B cell (primary cell): Measurements from ENCODE around the gene CLCF1. TPM values are rescaled to one million over a fixed set of nuclear protein-coding genes. Genes with fewer than 3 reads are reported as not detected.

Source experiments
- ATAC-seq: fragments of 200-7000 bp; cut with Tn5 transposase; one replicate; pipeline ENCODE4 v1.10.0; 2021; ENCODE audit warnings: low read depth, mild to moderate bottlenecking, moderate number of reproducible peaks, moderate library complexity
- CTCF ChIA-PET: fragments of 350-600 bp; sonication (Branson Sonifier 250); formaldehyde crosslinking; loops from one replicate; lab custom pipeline; 2021; ENCODE audit warnings: antibody characterized with exemption, inconsistent platforms; lab: Charles Lee
- POLR2A ChIA-PET: fragments of 350-600 bp; sonication (Branson Sonifier 250); formaldehyde crosslinking; loops from one replicate; lab custom pipeline; 2021; ENCODE audit warnings: antibody characterized with exemption; lab: Charles Lee
- DNase-seq: peaks from one replicate; pipeline ENCODE4 v3.0.0; 2013
- H2AFZ ChIP-seq: 2 replicates; pipeline ENCODE4 v1.6.1; 2012; ENCODE audit warnings: mild to moderate bottlenecking, low read depth, low read length; ENCODE audit not compliant: insufficient read depth, poor library complexity, severe bottlenecking
- H3K27ac ChIP-seq, 2 donors: 1 replicate in 1 of 2; 2 replicates in 1 of 2; pipeline ENCODE4 v1.5.1; 2012 to 2013; ENCODE audit warnings: low read length in 2 of 2, mild to moderate bottlenecking in 2 of 2, moderate library complexity in 1 of 2
- H3K27me3 ChIP-seq, 4 experiments: fragments of 200-600 bp in 1 of 4; sonication (generic) in 1 of 4; replicated peaks in 1 of 4; 1 replicate in 2 of 4; 2 replicates in 2 of 4; pipeline versions ENCODE4 v1.6.1 to v1.7.0; 2013 to 2016; ENCODE audit warnings: low read length in 3 of 4, mild to moderate bottlenecking in 2 of 4, mixed read lengths in 1 of 4, moderate library complexity in 1 of 4; ENCODE audit not compliant: insufficient read depth in 4 of 4, control insufficient read depth in 3 of 4; ENCODE audit errors: control extremely low read depth in 1 of 4
- H3K36me3 ChIP-seq, 2 experiments: replicated peaks in 1 of 2; 1 replicate in 1 of 2; 2 replicates in 1 of 2; pipeline versions ENCODE4 v1.6.1 to v1.7.1; 2013; ENCODE audit warnings: low read length in 1 of 2; ENCODE audit not compliant: insufficient read depth in 2 of 2, control insufficient read depth in 1 of 2; ENCODE audit errors: control extremely low read depth in 1 of 2, extremely low read depth in 1 of 2
- H3K4me1 ChIP-seq, 2 donors: fragments of 200-600 bp in 1 of 2; sonication (generic) in 1 of 2; 1 replicate in 1 of 2; 2 replicates in 1 of 2; pipeline versions ENCODE4 v1.5.1 to v1.6.1; 2013 to 2017; ENCODE audit warnings: low read length in 2 of 2; ENCODE audit not compliant: control insufficient read depth in 2 of 2, insufficient read depth in 2 of 2
- H3K4me2 ChIP-seq: replicated peaks from 2 replicates; pipeline ENCODE3; 2012; ENCODE audit warnings: mild to moderate bottlenecking, low read depth, low read length; ENCODE audit not compliant: poor library complexity, severe bottlenecking
- H3K4me3 ChIP-seq, 5 experiments: fragments of 200-600 bp in 1 of 5; sonication (generic) in 1 of 5; 1 replicate in 3 of 5; 2 replicates in 2 of 5; pipeline versions ENCODE4 v1.5.1 to v1.7.0; 2011 to 2016; ENCODE audit warnings: low read length in 4 of 5, mild to moderate bottlenecking in 4 of 5, low read depth in 2 of 5, control low read depth in 1 of 5, moderate library complexity in 1 of 5; ENCODE audit not compliant: insufficient read depth in 1 of 5; ENCODE audit errors: control extremely low read depth in 1 of 5, extremely low read depth in 1 of 5
- H3K79me2 ChIP-seq: fragments of 200-600 bp; sonication (generic); one replicate; pipeline ENCODE4 v1.6.0; 2016; ENCODE audit warnings: low read length; ENCODE audit not compliant: control insufficient read depth, insufficient read depth
- H3K9ac ChIP-seq: fragments of 200-600 bp; sonication (generic); 2 replicates; pipeline ENCODE4 v1.6.1; 2017; ENCODE audit warnings: mild to moderate bottlenecking, low read length, moderate library complexity
- H3K9me3 ChIP-seq, 3 donors: one replicate each; pipeline versions ENCODE4 v1.6.1 to v1.7.1; 2013; ENCODE audit warnings: low read length in 2 of 3; ENCODE audit not compliant: control insufficient read depth in 2 of 3, insufficient read depth in 1 of 3; ENCODE audit errors: control extremely low read depth in 1 of 3
- H4K20me1 ChIP-seq: 2 replicates; pipeline ENCODE4 v1.6.0; 2012; ENCODE audit warnings: mild to moderate bottlenecking, low read length; ENCODE audit not compliant: insufficient read depth, control insufficient read depth, poor library complexity, severe bottlenecking
- H3K27ac Mint-ChIP-seq: one replicate; pipeline ENCODE4 v1.8.0; 2021; ENCODE audit warnings: mixed read lengths
- H3K27me3 Mint-ChIP-seq: one replicate; pipeline ENCODE4 v1.8.0; 2021; ENCODE audit warnings: mixed read lengths
- H3K4me1 Mint-ChIP-seq: one replicate; pipeline ENCODE4 v1.8.0; 2021; ENCODE audit warnings: mixed read lengths
- H3K4me3 Mint-ChIP-seq: one replicate; pipeline ENCODE4 v1.8.0; 2021; ENCODE audit warnings: mixed read lengths
- H3K9me3 Mint-ChIP-seq: one replicate; pipeline ENCODE4 v1.8.0; 2022; ENCODE audit warnings: mixed read lengths; ENCODE audit not compliant: insufficient read depth
- CTCF ChIP-seq: fragments of 200-600 bp; IDR thresholded peaks from one replicate; pipeline ENCODE4 v1.8.0; 2022; ENCODE audit warnings: antibody characterized with exemption, mild to moderate bottlenecking
- EZH2 ChIP-seq: IDR thresholded peaks from 2 replicates; pipeline ENCODE4 v1.6.1; 2012; ENCODE audit warnings: borderline replicate concordance, low read depth, mild to moderate bottlenecking, moderate library complexity, low read length; ENCODE audit not compliant: insufficient read depth, poor library complexity, severe bottlenecking
- WGBS: methylation state at CpG from one replicate; pipeline ENCODE4 v1.1.5; 2013; ENCODE audit warnings: missing lambda C conversion rate; ENCODE audit not compliant: insufficient coverage; 5-methylcytosine and 5-hydroxymethylcytosine counted together
- intact Hi-C: fragments of 100-400 bp; cut with micrococcal nuclease; formaldehyde crosslinking; loops from one replicate; pipeline ENCODE4 v1.10.0; 2022
- polyA plus RNA-seq: library from polyadenylated mRNA; depleted of rRNA; stranded (reverse); fragments of >200 nt; gene quantifications from 2 replicates; pipeline ENCODE4 v1.2.3, GENCODE V29; 2012
- total RNA-seq, 2 donors: library from RNA; stranded (reverse); fragments of 120-200 nt in 1 of 2; gene quantifications; 1 replicate in 1 of 2; 2 replicates in 1 of 2; pipeline versions ENCODE4 v1.2.3 to v1.2.4, GENCODE V29; 2013 to 2022

The CLCF1 gene
- total and polyA plus RNA-seq, 2 donors (not counting 1 experiment from before 2014, with no cell fraction given): 29.1 to 44.6 TPM

GRCh38 chr11:67349036-67349435, 24.4 kb downstream of the CLCF1 start:
- Histone ChIP-seq H3K27ac (peak overlapping the region in 1 of 2 donors; percentile 65), H3K27me3 (no peaks in the 10 kb centered on the region), H3K36me3 (peaks cover 0 to 9% of the 10 kb centered on the region in 2 experiments), H4K20me1 (peaks cover 20% of the 10 kb centered on the region), H3K9ac (no peak overlapping the region), H3K4me3 (no peak overlapping the region), H3K9me3 (no peaks in the 10 kb centered on the region), H3K4me2 (peak overlapping the region; percentile 57), H3K4me1 (peaks cover 70 to 88% of the 10 kb centered on the region in 2 donors), H3K79me2 (peaks cover 60% of the 10 kb centered on the region), H2AFZ (no peak overlapping the region)
- WGBS: 95% methylated on average over 5 of the region's 5 CpGs
- intact Hi-C loops: loop anchor here (10.0 kb wide), 1 partner anchor 234 kb away; the partner anchor contains the start of gene KDM2A
- TF ChIP-seq EZH2 (no peak), CTCF (no peak)
- no peak overlapping the region for H3K4me3 Mint-ChIP-seq
- H3K27me3 Mint-ChIP-seq: no peaks in the 10 kb centered on the region
- ChIA-PET CTCF (interaction anchor here (1.2 to 39.5 kb wide), 5 partner anchors 23 to 109 kb away, joined by 3 to 2379 read pairs (median 4); partner anchors contain the start of genes ANKRD13D, CLCF1, POLD4 and RAD9A), POLR2A (interaction anchor here (0.6 to 0.7 kb wide), 4 partner anchors 11 to 32 kb away, joined by 3 to 4 read pairs (median 4); partner anchors contain the start of gene CLCF1)
- peak overlapping the region; percentile 84 for H3K27ac Mint-ChIP-seq
- peaks cover 78% of the 10 kb centered on the region for H3K4me1 Mint-ChIP-seq
- no peaks in the 10 kb centered on the region for H3K9me3 Mint-ChIP-seq
- DNase-seq: no peak
- no peak for ATAC-seq

DNA sequence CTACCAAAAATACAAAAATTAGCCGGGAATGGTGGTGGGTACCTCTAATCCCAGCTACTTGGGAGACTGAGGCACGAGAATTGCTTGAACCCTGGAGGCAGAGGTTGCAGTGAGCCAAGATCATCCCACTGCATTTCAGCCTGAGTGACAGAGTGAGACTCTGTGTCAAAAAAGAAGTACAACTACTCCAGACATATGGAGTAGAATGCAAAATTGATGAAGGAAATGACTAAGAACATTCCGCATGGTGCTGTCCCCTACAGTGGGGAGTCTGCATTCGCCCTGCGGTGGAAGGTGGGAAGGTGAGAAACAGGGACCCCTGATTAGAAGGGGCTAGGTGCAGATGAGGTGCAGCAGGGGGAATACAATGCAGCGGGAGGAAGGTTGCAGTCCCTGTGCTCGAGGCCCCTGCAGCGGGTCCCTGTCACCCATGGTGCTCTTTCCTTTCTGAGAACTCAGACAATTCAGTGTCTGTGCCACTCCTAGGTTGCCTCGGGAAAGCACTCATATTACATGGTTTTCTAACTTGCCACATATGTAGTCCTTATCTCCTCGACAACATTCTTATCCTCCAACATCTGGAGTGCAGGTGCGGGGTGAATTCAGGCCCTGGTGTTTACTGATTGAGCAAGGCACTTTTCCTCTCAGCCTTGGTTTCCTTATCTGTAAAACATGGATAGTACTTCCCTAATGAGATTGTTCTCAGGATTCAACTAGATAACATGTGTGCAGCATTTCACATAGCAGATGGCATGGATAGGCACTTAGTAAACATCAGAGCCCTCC, 25.2 kb downstream of the CLCF1 start:
- H3K9ac ChIP-seq: no peak overlapping the region
- WGBS: 65% methylated on average over 10 of the region's 11 CpGs
- H3K27ac ChIP-seq: peak overlapping the region in 1 of 2 donors; percentile 65
- H2AFZ ChIP-seq: no peak overlapping the region
- Mint-ChIP-seq H3K4me3 (no peak overlapping the region), H3K27ac (peak overlapping the region; percentile 84), H3K27me3 (no peaks in the 10 kb centered on the region), H3K4me1 (peaks cover 74% of the 10 kb centered on the region), H3K9me3 (no peaks in the 10 kb centered on the region)
- CTCF ChIA-PET: interaction anchor here (0.7 to 39.5 kb wide), 7 partner anchors 12 to 108 kb away, joined by 3 to 2379 read pairs (median 7); partner anchors contain the start of genes CLCF1, POLD4 and RAD9A
- peaks cover 63% of the 10 kb centered on the region for H3K79me2 ChIP-seq
- peaks cover 0 to 9% of the 10 kb centered on the region in 2 experiments for H3K36me3 ChIP-seq
- intact Hi-C loops: loop anchor here (10.0 kb wide), 1 partner anchor 233 kb away; the partner anchor contains the start of gene KDM2A
- no peak overlapping the region for H3K4me2 ChIP-seq
- no peak for TF ChIP-seq EZH2
- no peak for TF ChIP-seq CTCF
- peaks cover 20% of the 10 kb centered on the region for H4K20me1 ChIP-seq
- no peaks in the 10 kb centered on the region for H3K27me3 ChIP-seq
- DNase-seq (no peak), ATAC-seq (no peak)
- H3K4me3 ChIP-seq: no peak overlapping the region
- H3K9me3 ChIP-seq: no peaks in the 10 kb centered on the region
- POLR2A ChIA-PET: interaction anchor here (0.6 to 1.3 kb wide), 3 partner anchors 10 to 23 kb away, joined by 3 to 5 read pairs (median 4); no protein-coding TSS in a partner anchor
- peaks cover 73 to 92% of the 10 kb centered on the region in 2 donors for H3K4me1 ChIP-seq
